Caco-2 (cell line): ENCODE data around the gene ZNF346. TPM values are rescaled to one million over a fixed set of nuclear protein-coding genes. Genes with fewer than 3 reads are reported as not detected.

ENCODE experiments used
- BruUV-seq: library from RNA; stranded (reverse); fragments of 400-500 nt; replicated peaks from 2 replicates; lab custom pipeline; 2021; lab: Mats Ljungman, UMichigan
- CTCF ChIA-PET: fragments of 300-600 bp; sonication (Branson Sonifier 250); formaldehyde crosslinking; loops from one replicate; lab custom pipeline; 2022; ENCODE audit warnings: antibody characterized with exemption; lab: Charles Lee
- POLR2A ChIA-PET: fragments of 300-600 bp; sonication (Branson Sonifier 250); formaldehyde crosslinking; loops from one replicate; lab custom pipeline; 2022; ENCODE audit warnings: antibody characterized with exemption; lab: Charles Lee
- DNase-seq, 2 experiments: peaks; one replicate each; pipeline versions ENCODE4 v3.0.0 to v3.0.0-alpha.2; 2020 to 2022
- H3K27me3 ChIP-seq: replicated peaks from 2 replicates; pipeline ENCODE4 v1.6.0; 2011; ENCODE audit warnings: low read length; ENCODE audit not compliant: control insufficient read depth, insufficient read depth
- H3K36me3 ChIP-seq: 2 replicates; pipeline ENCODE4 v1.5.1; 2011; ENCODE audit warnings: low read length; ENCODE audit not compliant: control insufficient read depth, insufficient read depth
- H3K4me1 ChIP-seq: fragments of 250-450 bp; sonication (Bioruptor Pico); 2 replicates; pipeline ENCODE4 v1.5.1; 2020; ENCODE audit warnings: mild to moderate bottlenecking
- H3K4me3 ChIP-seq: 2 replicates; pipeline ENCODE4 v1.5.1; 2011; ENCODE audit warnings: low read depth, mild to moderate bottlenecking, control low read depth, low read length
- H3K9me3 ChIP-seq: fragments of 250-450 bp; sonication (Bioruptor Pico); 2 replicates; pipeline ENCODE4 v1.5.1; 2020; ENCODE audit warnings: mild to moderate bottlenecking, moderate library complexity
- H3K27ac Mint-ChIP-seq: one replicate; pipeline ENCODE4 v1.8.0; 2022; ENCODE audit warnings: mixed read lengths; ENCODE audit not compliant: unreplicated experiment
- H3K27me3 Mint-ChIP-seq: one replicate; pipeline ENCODE4 v1.8.0; 2022; ENCODE audit warnings: mixed read lengths; ENCODE audit not compliant: insufficient read depth, unreplicated experiment
- H3K36me3 Mint-ChIP-seq: one replicate; pipeline ENCODE4 v1.8.0; 2022; ENCODE audit warnings: mild to moderate bottlenecking, mixed read lengths; ENCODE audit not compliant: insufficient read depth, unreplicated experiment
- H3K4me1 Mint-ChIP-seq: one replicate; pipeline ENCODE4 v1.8.0; 2022; ENCODE audit warnings: low read depth, mixed read lengths; ENCODE audit not compliant: unreplicated experiment
- H3K4me3 Mint-ChIP-seq: one replicate; pipeline ENCODE4 v1.8.0; 2022; ENCODE audit warnings: mild to moderate bottlenecking, moderate library complexity, mixed read lengths; ENCODE audit not compliant: unreplicated experiment
- H3K9me3 Mint-ChIP-seq: one replicate; pipeline ENCODE4 v1.8.0; 2022; ENCODE audit warnings: mixed read lengths; ENCODE audit not compliant: unreplicated experiment
- intact Hi-C: fragments of 100-400 bp; cut with micrococcal nuclease; formaldehyde crosslinking; loops from one replicate; pipeline ENCODE4 v1.10.0; 2022; ENCODE audit not compliant: unreplicated experiment
- total RNA-seq: library from RNA; stranded (reverse); gene quantifications from 2 replicates; pipeline ENCODE4 v1.2.3, GENCODE V29; 2022
- TF ChIP-seq, protein P1 (sequence below), 2 experiments: fragments of 200-600 bp in 1 of 2; IDR thresholded peaks; 1 replicate in 1 of 2; 2 replicates in 1 of 2; pipeline versions ENCODE4 v1.5.1 to v1.8.0; 2011 to 2022; ENCODE audit warnings: antibody characterized with exemption in 1 of 2, control low read depth in 1 of 2, inconsistent platforms in 1 of 2, low read depth in 1 of 2, low read length in 1 of 2, mild to moderate bottlenecking in 1 of 2, moderate library complexity in 1 of 2; ENCODE audit not compliant: insufficient read depth in 1 of 2, severe bottlenecking in 1 of 2, unreplicated experiment in 1 of 2

The ZNF346 gene
- total RNA-seq, 1 experiment from 2014 or later = 24.2 TPM

DNA sequence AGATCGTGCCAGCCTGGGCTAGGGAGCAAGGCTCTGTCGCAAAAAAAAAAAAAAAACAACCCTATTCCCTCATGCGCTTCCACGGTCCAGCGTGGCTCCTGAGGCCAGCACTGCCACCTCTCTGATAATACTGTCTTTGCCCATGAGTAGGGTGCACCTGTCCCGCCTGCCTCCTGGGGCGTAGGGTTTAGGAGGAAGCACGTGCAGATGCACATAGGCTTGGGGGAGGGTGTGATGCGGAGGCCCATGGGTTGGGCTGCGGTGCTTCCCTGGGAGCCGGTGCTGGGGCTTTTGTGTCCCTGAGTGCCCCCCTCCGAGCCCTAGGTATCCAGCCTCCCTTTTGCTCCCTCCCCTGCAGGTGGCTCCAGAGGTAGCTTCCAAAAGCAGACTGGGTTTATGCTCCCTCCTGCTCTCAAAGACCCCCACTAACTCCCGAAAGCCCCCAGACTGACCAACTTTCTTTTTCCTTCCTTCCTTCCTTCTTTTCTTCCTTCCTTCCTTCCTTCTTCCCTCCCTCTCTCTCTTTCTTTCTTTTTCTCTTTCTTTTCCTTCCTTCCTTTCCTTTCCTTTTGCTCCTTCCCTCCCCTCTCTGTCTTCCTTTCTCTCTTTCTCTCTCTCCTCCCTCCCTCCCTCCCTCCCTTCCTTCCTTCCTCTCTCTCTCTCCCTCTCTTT is 77.1 kb downstream of the ZNF346 start:
- CTCF ChIA-PET = interaction anchor here (0.9 to 1.9 kb wide), 3 partner anchors 12 to 210 kb away, joined by 3 to 11 read pairs (median 4); partner anchors contain the start of gene FGFR4

DNA sequence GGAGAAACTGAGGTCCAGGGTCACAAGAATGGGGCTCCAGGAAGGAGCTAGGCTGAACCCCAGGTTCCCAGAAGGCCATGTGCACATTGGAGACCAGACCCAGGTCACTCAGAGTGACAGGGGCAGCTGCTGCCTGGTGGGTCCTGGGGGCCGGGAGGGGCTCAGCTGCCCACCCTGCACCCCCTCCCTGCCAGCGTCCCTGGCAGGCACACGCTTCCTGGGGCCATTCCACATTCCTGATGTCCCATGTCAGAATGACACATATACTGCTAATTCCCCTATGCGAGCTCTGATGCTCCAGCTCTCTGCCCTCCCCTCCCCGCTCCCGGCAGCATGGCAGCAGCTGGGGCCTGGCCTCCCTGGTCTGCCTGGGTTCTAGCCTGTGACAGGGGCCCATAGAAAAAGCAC is 78.2 kb downstream of the ZNF346 start:
- Histone ChIP-seq H3K4me1 (peaks cover 13% of the 10 kb centered on the region), H3K36me3 (peaks cover 3% of the 10 kb centered on the region; the same call in 1 of the 2 replicates), H3K4me3 (no peak overlapping the region), H3K27me3 (no peaks in the 10 kb centered on the region), H3K9me3 (no peaks in the 10 kb centered on the region)
- Mint-ChIP-seq H3K27me3 (no peaks in the 10 kb centered on the region), H3K27ac (no peak overlapping the region), H3K4me1 (peaks cover 7% of the 10 kb centered on the region), H3K4me3 (no peak overlapping the region), H3K36me3 (peaks cover 59% of the 10 kb centered on the region), H3K9me3 (no peaks in the 10 kb centered on the region)
- TF ChIP-seq, protein P1, sequence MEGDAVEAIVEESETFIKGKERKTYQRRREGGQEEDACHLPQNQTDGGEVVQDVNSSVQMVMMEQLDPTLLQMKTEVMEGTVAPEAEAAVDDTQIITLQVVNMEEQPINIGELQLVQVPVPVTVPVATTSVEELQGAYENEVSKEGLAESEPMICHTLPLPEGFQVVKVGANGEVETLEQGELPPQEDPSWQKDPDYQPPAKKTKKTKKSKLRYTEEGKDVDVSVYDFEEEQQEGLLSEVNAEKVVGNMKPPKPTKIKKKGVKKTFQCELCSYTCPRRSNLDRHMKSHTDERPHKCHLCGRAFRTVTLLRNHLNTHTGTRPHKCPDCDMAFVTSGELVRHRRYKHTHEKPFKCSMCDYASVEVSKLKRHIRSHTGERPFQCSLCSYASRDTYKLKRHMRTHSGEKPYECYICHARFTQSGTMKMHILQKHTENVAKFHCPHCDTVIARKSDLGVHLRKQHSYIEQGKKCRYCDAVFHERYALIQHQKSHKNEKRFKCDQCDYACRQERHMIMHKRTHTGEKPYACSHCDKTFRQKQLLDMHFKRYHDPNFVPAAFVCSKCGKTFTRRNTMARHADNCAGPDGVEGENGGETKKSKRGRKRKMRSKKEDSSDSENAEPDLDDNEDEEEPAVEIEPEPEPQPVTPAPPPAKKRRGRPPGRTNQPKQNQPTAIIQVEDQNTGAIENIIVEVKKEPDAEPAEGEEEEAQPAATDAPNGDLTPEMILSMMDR (IDR thresholded peaks at IDR 0.05; ENCODE audit: insufficient read depth in 1 of 2, low read depth in 1 of 2, low read length in 1 of 2, severe bottlenecking in 1 of 2, unreplicated experiment in 1 of 2) = no peak
- DNase-seq = no peak
- intact Hi-C loops = no loop called here
- BruUV-seq = no TSS peak
- POLR2A ChIA-PET = interaction anchor here (1.2 kb wide), 1 partner anchor 14 kb away, joined by 9 read pairs; the partner anchor contains the start of gene FGFR4
- CTCF ChIA-PET = interaction anchor here (1.9 kb wide), 1 partner anchor 14 kb away, joined by 11 read pairs; the partner anchor contains the start of gene FGFR4

More for the DNA sequence above, 77.1 kb downstream of the ZNF346 start:
- H3K27me3 Mint-ChIP-seq = no peaks in the 10 kb centered on the region
- H3K4me1 Mint-ChIP-seq = peaks cover 13% of the 10 kb centered on the region
- Histone ChIP-seq H3K4me1 (peaks cover 16% of the 10 kb centered on the region), H3K4me3 (no peak overlapping the region), H3K27me3 (no peaks in the 10 kb centered on the region), H3K36me3 (peaks cover 5% of the 10 kb centered on the region; the same call in 1 of the 2 replicates), H3K9me3 (no peaks in the 10 kb centered on the region)
- no peaks in the 10 kb centered on the region for H3K9me3 Mint-ChIP-seq
- no TSS peak for BruUV-seq
- TF ChIP-seq, protein P1 (IDR thresholded peaks at IDR 0.05; ENCODE audit: insufficient read depth in 1 of 2, low read depth in 1 of 2, low read length in 1 of 2, severe bottlenecking in 1 of 2, unreplicated experiment in 1 of 2) = no peak
- peak in 1 of 2 experiments; percentile 50 for DNase-seq
- POLR2A ChIA-PET = interaction anchor here (2.5 kb wide), 1 partner anchor 13 kb away, joined by 33 read pairs; the partner anchor contains the start of gene FGFR4
- peaks cover 71% of the 10 kb centered on the region for H3K36me3 Mint-ChIP-seq
- peak overlapping the region; percentile 13 for H3K27ac Mint-ChIP-seq
- intact Hi-C loops = no loop called here
- H3K4me3 Mint-ChIP-seq = no peak overlapping the region

DNA sequence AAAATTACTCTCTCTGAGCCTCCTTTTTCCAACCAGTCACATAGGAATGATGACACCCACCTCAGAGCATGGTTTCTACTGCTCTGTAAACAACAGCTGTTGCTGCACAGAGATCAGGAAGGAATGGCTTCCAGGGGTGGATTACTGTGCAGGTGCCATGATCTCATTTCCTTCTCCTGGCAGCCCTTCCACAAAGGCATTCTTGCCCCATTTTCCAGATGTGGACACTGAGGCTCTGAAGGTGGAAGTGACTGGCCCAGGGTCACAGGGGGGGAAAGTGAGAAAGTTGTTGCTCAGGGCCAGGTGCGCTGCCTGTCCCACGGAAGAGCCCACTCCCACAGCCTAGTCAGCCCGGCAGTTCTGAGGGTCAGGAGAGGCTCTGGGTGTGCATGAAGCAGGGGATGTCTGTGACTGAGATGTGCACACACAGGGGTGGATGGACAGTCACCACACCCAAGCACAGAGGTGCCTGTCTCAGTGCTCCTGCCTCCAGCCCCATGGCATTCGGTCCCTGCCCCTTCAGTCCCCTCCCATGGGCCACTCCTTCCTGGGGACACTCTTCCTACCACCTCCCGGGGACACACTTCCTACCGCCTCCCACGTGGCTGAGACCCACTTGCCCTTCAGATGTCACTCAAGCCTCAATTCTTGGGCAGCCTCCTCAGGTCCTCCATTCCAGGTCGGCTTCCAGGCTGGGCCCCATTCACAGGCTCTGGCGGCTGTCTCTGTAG is 81.2 kb downstream of the ZNF346 start:
- no peak for DNase-seq
- Mint-ChIP-seq H3K9me3 (no peaks in the 10 kb centered on the region), H3K4me1 (peaks cover 17% of the 10 kb centered on the region), H3K27ac (no peak overlapping the region), H3K4me3 (no peak overlapping the region), H3K27me3 (no peaks in the 10 kb centered on the region), H3K36me3 (peaks cover 30% of the 10 kb centered on the region)
- POLR2A ChIA-PET = no interaction called here
- no peaks in the 10 kb centered on the region for H3K36me3 ChIP-seq
- H3K27me3 ChIP-seq = no peaks in the 10 kb centered on the region
- H3K4me1 ChIP-seq = peaks cover 24% of the 10 kb centered on the region
- no peak overlapping the region for H3K4me3 ChIP-seq
- BruUV-seq = no TSS peak
- intact Hi-C loops = no loop called here
- no peaks in the 10 kb centered on the region for H3K9me3 ChIP-seq
- TF ChIP-seq, protein P1 (IDR thresholded peaks at IDR 0.05; ENCODE audit: insufficient read depth in 1 of 2, low read depth in 1 of 2, low read length in 1 of 2, severe bottlenecking in 1 of 2, unreplicated experiment in 1 of 2) = no peak
- CTCF ChIA-PET = interaction anchor here (1.0 kb wide), 1 partner anchor 17 kb away, joined by 4 read pairs; the partner anchor contains the start of gene FGFR4
